Mesenchymal stem cell (in vitro differentiated cells and primary cell): ENCODE data around the gene MCF2L2.

ENCODE experiments used
- DNase-seq: peaks from one replicate; pipeline ENCODE4 v3.0.0-alpha.2; 2013
- H2AFZ ChIP-seq: one replicate; pipeline ENCODE4 v1.6.1; 2013; ENCODE audit warnings: low read depth, mild to moderate bottlenecking, control low read depth, inconsistent platforms, low read length, moderate library complexity
- H2AK5ac ChIP-seq: 2 replicates; pipeline ENCODE4 v1.6.1; 2013; ENCODE audit warnings: low read length, moderate library complexity, mild to moderate bottlenecking, inconsistent platforms; ENCODE audit not compliant: severe bottlenecking
- H2BK120ac ChIP-seq: one replicate; pipeline ENCODE4 v1.6.1; 2013; ENCODE audit warnings: low read depth, mild to moderate bottlenecking, inconsistent platforms, low read length, moderate library complexity
- H2BK12ac ChIP-seq, 2 experiments: one replicate each; pipeline ENCODE4 v1.6.1; 2013; ENCODE audit warnings: inconsistent platforms in 2 of 2, low read length in 2 of 2, mild to moderate bottlenecking in 2 of 2, moderate library complexity in 2 of 2, control low read depth in 1 of 2
- H2BK15ac ChIP-seq: one replicate; pipeline ENCODE4 v1.6.1; 2013; ENCODE audit warnings: mild to moderate bottlenecking, low read depth, inconsistent platforms; ENCODE audit not compliant: poor library complexity, severe bottlenecking
- H2BK5ac ChIP-seq: 2 replicates; pipeline ENCODE4 v1.6.1; 2013; ENCODE audit warnings: low read depth, mild to moderate bottlenecking, low read length, control low read depth, inconsistent platforms; ENCODE audit not compliant: poor library complexity, severe bottlenecking
- H3K14ac ChIP-seq, 2 experiments: one replicate each; pipeline ENCODE4 v1.6.1; 2013; ENCODE audit warnings: inconsistent platforms in 2 of 2, low read length in 2 of 2, control low read depth in 1 of 2, mild to moderate bottlenecking in 1 of 2, moderate library complexity in 1 of 2
- H3K18ac ChIP-seq, 2 experiments: one replicate each; pipeline ENCODE4 v1.6.1; 2013; ENCODE audit warnings: inconsistent platforms in 2 of 2, low read length in 2 of 2, control low read depth in 1 of 2, low read depth in 1 of 2, mild to moderate bottlenecking in 1 of 2
- H3K23ac ChIP-seq, 2 experiments: one replicate each; pipeline ENCODE4 v1.6.1; 2013; ENCODE audit warnings: inconsistent platforms in 2 of 2, low read length in 2 of 2, mild to moderate bottlenecking in 2 of 2, moderate library complexity in 2 of 2, control low read depth in 1 of 2
- H3K27ac ChIP-seq: 2 replicates; pipeline ENCODE4 v1.5.1; 2013; ENCODE audit warnings: mild to moderate bottlenecking, moderate library complexity, low read length, control low read depth, inconsistent platforms; ENCODE audit not compliant: poor library complexity, severe bottlenecking
- H3K27me3 ChIP-seq, 2 experiments: 2 replicates each; pipeline versions ENCODE4 v1.6.1 to v1.7.0; 2013; ENCODE audit warnings: low read length in 2 of 2, mild to moderate bottlenecking in 2 of 2, moderate library complexity in 2 of 2, control low read depth in 1 of 2, inconsistent platforms in 1 of 2; ENCODE audit not compliant: control insufficient read depth in 1 of 2, insufficient read depth in 1 of 2
- H3K36me3 ChIP-seq, 2 experiments: 2 replicates each; pipeline versions ENCODE4 v1.6.1 to v1.7.0; 2013; ENCODE audit warnings: low read length in 2 of 2, control low read depth in 1 of 2, inconsistent platforms in 1 of 2, low read depth in 1 of 2, mild to moderate bottlenecking in 1 of 2; ENCODE audit not compliant: insufficient read depth in 2 of 2, control insufficient read depth in 1 of 2
- H3K4ac ChIP-seq, 2 experiments: one replicate each; pipeline ENCODE4 v1.6.1; 2013; ENCODE audit warnings: inconsistent platforms in 2 of 2, low read length in 2 of 2, mild to moderate bottlenecking in 2 of 2, moderate library complexity in 2 of 2, control low read depth in 1 of 2, low read depth in 1 of 2
- H3K4me1 ChIP-seq: 2 replicates; pipeline ENCODE4 v1.6.1; 2013; ENCODE audit warnings: low read depth, low read length, control low read depth; ENCODE audit not compliant: control insufficient read depth, insufficient read depth
- H3K4me2 ChIP-seq: 2 replicates; pipeline ENCODE4 v1.6.1; 2013; ENCODE audit warnings: low read length, mild to moderate bottlenecking, inconsistent platforms; ENCODE audit not compliant: poor library complexity, severe bottlenecking
- H3K4me3 ChIP-seq, 2 experiments: 2 replicates each; pipeline versions ENCODE4 v1.5.1 to v1.7.0; 2013; ENCODE audit warnings: low read length in 2 of 2, mild to moderate bottlenecking in 2 of 2, control low read depth in 1 of 2, low read depth in 1 of 2; ENCODE audit not compliant: insufficient read depth in 1 of 2
- H3K79me1 ChIP-seq: replicated peaks from 2 replicates; pipeline ENCODE4 v1.6.1; 2013; ENCODE audit warnings: mild to moderate bottlenecking, control low read depth, low read length, inconsistent platforms; ENCODE audit not compliant: poor library complexity, severe bottlenecking
- H3K9ac ChIP-seq: 2 replicates; pipeline ENCODE4 v1.7.0; 2013; ENCODE audit warnings: mild to moderate bottlenecking, low read length, moderate library complexity
- H3K9me3 ChIP-seq: 2 replicates; pipeline ENCODE4 v1.7.0; 2013; ENCODE audit warnings: mild to moderate bottlenecking, low read length; ENCODE audit not compliant: control insufficient read depth
- H4K8ac ChIP-seq: one replicate; pipeline ENCODE4 v1.6.1; 2013; ENCODE audit warnings: inconsistent platforms, mild to moderate bottlenecking, low read length, moderate library complexity
- H4K91ac ChIP-seq: one replicate; pipeline ENCODE4 v1.6.1; 2013; ENCODE audit warnings: mild to moderate bottlenecking, low read length, inconsistent platforms
- WGBS: methylation state at CpG from one replicate; pipeline ENCODE4 v1.1.7; 2013; ENCODE audit warnings: mixed read lengths; 5-methylcytosine and 5-hydroxymethylcytosine counted together

The MCF2L2 gene

DNA sequence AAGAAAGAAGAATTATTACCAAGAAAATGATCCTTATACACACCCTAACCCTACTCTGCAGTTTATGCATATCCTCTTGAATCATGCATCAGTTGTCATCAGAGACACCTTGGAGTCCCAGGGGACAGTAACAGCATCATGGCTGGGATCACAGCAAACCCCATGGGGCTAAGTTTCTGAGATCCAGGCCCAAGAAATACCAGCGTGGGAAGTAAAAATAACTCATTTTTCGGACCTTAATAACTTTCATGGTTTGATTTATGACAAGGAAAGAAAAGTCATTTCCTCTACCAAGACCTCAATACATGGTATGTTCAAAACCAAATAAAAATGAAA lies 214.2 kb downstream of the MCF2L2 start:
- no CpG with 5 or more reads among the region's 2 CpGs for WGBS
- H2BK12ac ChIP-seq = no peak overlapping the region

GRCh38 chr3:183213415-183214276 lies 214.8 kb downstream of the MCF2L2 start:
- H3K9me3 ChIP-seq = no peaks in the 10 kb centered on the region
- no peak overlapping the region for H3K4ac ChIP-seq
- H2BK12ac ChIP-seq = no peak overlapping the region
- H3K4me3 ChIP-seq = no peak overlapping the region
- H3K79me1 ChIP-seq = no peaks in the 10 kb centered on the region
- no peak overlapping the region for H2AFZ ChIP-seq
- over 99% methylated on average over 3 of the region's 3 CpGs for WGBS
- no peaks in the 10 kb centered on the region for H3K4me1 ChIP-seq
- no peak overlapping the region for H3K9ac ChIP-seq
- no peak overlapping the region for H4K8ac ChIP-seq
- no peak overlapping the region for H3K23ac ChIP-seq
- no peak overlapping the region for H2BK5ac ChIP-seq
- H2BK120ac ChIP-seq = no peak overlapping the region
- H3K18ac ChIP-seq = no peak overlapping the region
- H3K27me3 ChIP-seq = peaks cover 0 to 24% of the 10 kb centered on the region in 2 experiments
- no peak overlapping the region for H3K4me2 ChIP-seq
- H4K91ac ChIP-seq = no peak overlapping the region
- no peak overlapping the region for H3K14ac ChIP-seq
- H2BK15ac ChIP-seq = no peak overlapping the region
- no peaks in the 10 kb centered on the region for H3K36me3 ChIP-seq
- H2AK5ac ChIP-seq = no peak overlapping the region
- DNase-seq = no peak
- H3K27ac ChIP-seq = no peak overlapping the region

More for the DNA sequence above, 214.2 kb downstream of the MCF2L2 start:
- H3K4me3 ChIP-seq = no peak overlapping the region
- H2BK120ac ChIP-seq = no peak overlapping the region
- H3K18ac ChIP-seq = no peak overlapping the region
- no peak overlapping the region for H3K23ac ChIP-seq
- H2AFZ ChIP-seq = no peak overlapping the region
- H3K9me3 ChIP-seq = no peaks in the 10 kb centered on the region
- H2BK15ac ChIP-seq = no peak overlapping the region
- DNase-seq = no peak
- H2AK5ac ChIP-seq = no peak overlapping the region
- H3K27me3 ChIP-seq = peaks cover 0 to 24% of the 10 kb centered on the region in 2 experiments
- no peak overlapping the region for H4K91ac ChIP-seq
- H3K14ac ChIP-seq = no peak overlapping the region
- H2BK5ac ChIP-seq = no peak overlapping the region
- H3K79me1 ChIP-seq = no peaks in the 10 kb centered on the region
- H3K4me1 ChIP-seq = no peaks in the 10 kb centered on the region
- H3K36me3 ChIP-seq = no peaks in the 10 kb centered on the region
- H4K8ac ChIP-seq = no peak overlapping the region
- no peak overlapping the region for H3K27ac ChIP-seq
- H3K9ac ChIP-seq = no peak overlapping the region
- no peak overlapping the region for H3K4me2 ChIP-seq
- H3K4ac ChIP-seq = no peak overlapping the region

DNA sequence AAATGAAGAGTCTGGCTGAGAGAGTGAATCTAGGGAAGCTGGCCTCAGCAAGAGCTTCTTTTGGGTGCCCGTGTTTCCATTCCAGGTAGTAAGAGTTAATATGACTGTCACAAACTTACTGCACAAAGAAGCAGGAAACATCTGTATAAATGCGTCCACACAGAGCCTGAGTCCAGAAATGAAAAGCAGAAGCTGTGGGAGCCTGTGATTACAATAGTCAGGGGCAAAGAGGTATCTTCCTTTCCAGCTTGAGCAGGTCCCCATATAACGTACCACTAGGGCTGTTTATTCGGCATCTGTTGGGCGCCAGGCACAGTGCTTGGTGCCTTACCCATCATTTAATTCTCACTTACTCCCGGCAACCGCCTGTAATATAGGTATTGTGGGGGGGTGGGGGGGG lies 215.9 kb downstream of the MCF2L2 start:
- Histone ChIP-seq H3K14ac (no peak overlapping the region), H3K4me3 (no peak overlapping the region), H3K9ac (no peak overlapping the region), H3K4ac (no peak overlapping the region), H3K9me3 (no peaks in the 10 kb centered on the region), H3K27ac (no peak overlapping the region), H2BK5ac (no peak overlapping the region), H2AFZ (no peak overlapping the region), H4K8ac (no peak overlapping the region), H2BK15ac (no peak overlapping the region), H3K36me3 (no peaks in the 10 kb centered on the region), H4K91ac (no peak overlapping the region), H3K4me2 (no peak overlapping the region), H3K4me1 (no peaks in the 10 kb centered on the region), H2AK5ac (no peak overlapping the region), H3K79me1 (no peaks in the 10 kb centered on the region), H2BK12ac (no peak overlapping the region), H3K27me3 (peaks cover 0 to 22% of the 10 kb centered on the region in 2 experiments), H3K18ac (no peak overlapping the region), H2BK120ac (no peak overlapping the region), H3K23ac (peak overlapping the region in 1 of 2 experiments; percentile 50)
- DNase-seq = no peak
- WGBS = 91% methylated on average over 2 of the region's 7 CpGs

DNA sequence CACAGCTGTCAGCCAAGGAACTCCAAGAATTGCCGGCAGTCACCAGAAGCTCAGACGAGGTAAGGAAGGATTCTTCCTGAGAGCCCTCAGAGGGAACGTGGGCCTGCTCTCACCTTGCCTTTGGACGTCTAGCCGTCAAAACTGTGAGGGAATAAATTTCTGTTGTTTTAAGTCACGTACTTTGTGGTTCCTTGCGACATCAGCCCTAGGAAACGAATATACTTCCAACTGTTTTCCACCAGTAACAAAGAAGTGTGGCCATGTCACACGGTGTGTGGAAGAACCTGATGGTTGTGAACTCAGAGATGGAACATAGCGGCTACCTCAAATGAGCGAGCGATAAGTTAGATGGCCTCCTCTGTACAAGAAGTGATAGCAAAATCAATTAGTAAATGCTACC lies 216.3 kb downstream of the MCF2L2 start:
- Histone ChIP-seq H3K18ac (no peak overlapping the region), H2AFZ (no peak overlapping the region), H2BK120ac (no peak overlapping the region), H2BK15ac (no peak overlapping the region), H2BK5ac (no peak overlapping the region), H3K36me3 (no peaks in the 10 kb centered on the region), H3K9ac (no peak overlapping the region), H3K4me3 (no peak overlapping the region), H3K79me1 (no peaks in the 10 kb centered on the region), H2AK5ac (no peak overlapping the region), H4K91ac (no peak overlapping the region), H3K4me2 (no peak overlapping the region), H3K4ac (no peak overlapping the region), H3K14ac (no peak overlapping the region), H3K27ac (no peak overlapping the region), H3K4me1 (no peaks in the 10 kb centered on the region), H4K8ac (no peak overlapping the region), H3K9me3 (no peaks in the 10 kb centered on the region), H3K23ac (no peak overlapping the region), H2BK12ac (no peak overlapping the region), H3K27me3 (peaks cover 0 to 22% of the 10 kb centered on the region in 2 experiments)
- no peak for DNase-seq
- 89% methylated on average over 12 of the region's 12 CpGs for WGBS
